Skeletal muscle satellite cell (primary cell): Measurements from ENCODE around the gene SOWAHC.
A peak's percentile ranks its signal among the peaks of the same experiment; 100 is the strongest.

Experiments used
- H3K27me3 ChIP-seq: 2 replicates; pipeline ENCODE4 v1.7.0; 2013; ENCODE audit warnings: low read length; ENCODE audit not compliant: control insufficient read depth, insufficient read depth
- H3K36me3 ChIP-seq: 2 replicates; pipeline ENCODE4 v1.7.0; 2013; ENCODE audit warnings: mild to moderate bottlenecking, control low read depth, low read length; ENCODE audit not compliant: insufficient read depth
- H3K4me1 ChIP-seq: 2 replicates; pipeline ENCODE4 v1.7.0; 2013; ENCODE audit warnings: low read length; ENCODE audit not compliant: control insufficient read depth, insufficient read depth
- H3K4me2 ChIP-seq: 2 replicates; pipeline ENCODE4 v1.7.0; 2013; ENCODE audit warnings: mild to moderate bottlenecking, low read length
- H3K4me3 ChIP-seq: 2 replicates; pipeline ENCODE4 v1.7.0; 2013; ENCODE audit warnings: low read length
- H3K9ac ChIP-seq: 2 replicates; pipeline ENCODE4 v1.7.0; 2013; ENCODE audit warnings: mild to moderate bottlenecking, low read depth, low read length, moderate library complexity
- H3K9me3 ChIP-seq: replicated peaks from 2 replicates; pipeline ENCODE4 v1.7.0; 2013; ENCODE audit warnings: mild to moderate bottlenecking, control low read depth, low read length

SOWAHC gene

DNA sequence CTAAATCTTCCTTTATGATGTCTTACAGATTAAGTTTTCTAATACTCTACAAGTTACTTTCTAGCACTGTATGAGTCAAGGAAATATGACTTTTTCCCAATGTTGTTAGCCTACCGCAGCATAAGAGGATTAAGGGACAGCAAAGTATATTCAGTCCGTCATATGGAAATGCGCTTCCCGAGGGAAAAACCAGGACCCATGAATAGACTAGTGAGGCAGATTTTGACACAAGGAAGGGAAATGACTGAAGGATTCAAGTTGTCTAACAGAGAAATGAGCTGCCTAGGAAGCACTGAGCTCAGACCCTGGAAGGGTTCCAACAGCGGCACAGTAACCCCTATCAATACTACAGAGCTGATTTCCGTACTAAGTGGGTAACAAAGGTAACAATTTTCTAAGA lies 12.4 kb upstream of the SOWAHC start:
- H3K4me3 ChIP-seq: no peak overlapping the region
- H3K36me3 ChIP-seq: no peaks in the 10 kb centered on the region
- peaks cover 18% of the 10 kb centered on the region for H3K4me1 ChIP-seq
- H3K27me3 ChIP-seq: no peaks in the 10 kb centered on the region
- no peak overlapping the region for H3K9ac ChIP-seq
- no peak overlapping the region for H3K4me2 ChIP-seq
- H3K9me3 ChIP-seq: no peaks in the 10 kb centered on the region

DNA sequence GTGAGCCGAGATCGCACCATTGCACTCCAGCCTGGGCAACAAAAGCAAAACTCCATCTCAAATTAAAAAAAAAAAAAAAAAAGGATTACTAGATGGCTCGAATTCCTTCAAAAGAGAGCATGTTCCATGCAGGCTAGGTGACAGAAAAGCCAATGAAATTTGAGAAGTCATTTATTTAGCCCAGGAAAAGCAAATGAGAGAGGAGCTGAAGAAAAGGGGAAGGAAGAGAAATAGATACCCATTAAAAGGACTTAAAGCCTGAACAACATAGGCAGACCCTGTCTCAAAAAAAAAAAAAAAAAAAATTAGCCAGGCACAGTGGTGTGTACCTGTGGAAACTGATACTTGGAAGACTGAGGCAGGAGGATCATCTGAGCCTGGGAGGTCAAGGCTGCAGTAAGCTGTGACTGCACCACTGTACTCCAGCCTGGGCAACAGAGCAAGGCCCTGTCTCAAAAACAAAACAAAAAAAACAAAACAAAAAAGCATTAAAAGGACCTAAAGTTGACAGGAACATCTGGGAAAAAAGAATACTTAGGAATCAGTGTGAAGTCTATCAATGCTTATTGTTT lies 11.5 kb upstream of the SOWAHC start:
- no peak overlapping the region for H3K9ac ChIP-seq
- no peak overlapping the region for H3K4me2 ChIP-seq
- H3K4me1 ChIP-seq: peaks cover 26% of the 10 kb centered on the region
- H3K4me3 ChIP-seq: no peak overlapping the region
- no peaks in the 10 kb centered on the region for H3K27me3 ChIP-seq
- no peaks in the 10 kb centered on the region for H3K9me3 ChIP-seq
- H3K36me3 ChIP-seq: no peaks in the 10 kb centered on the region

- Histone ChIP-seq H3K9ac (no peak overlapping the region), H3K9me3 (no peaks in the 10 kb centered on the region), H3K4me1 (peaks cover 45% of the 10 kb centered on the region), H3K36me3 (no peaks in the 10 kb centered on the region), H3K4me2 (no peak overlapping the region), H3K4me3 (no peak overlapping the region), H3K27me3 (no peaks in the 10 kb centered on the region)
These were observed 9.6 kb upstream of the SOWAHC start for GRCh38 chr2:109604597-109604996.

DNA sequence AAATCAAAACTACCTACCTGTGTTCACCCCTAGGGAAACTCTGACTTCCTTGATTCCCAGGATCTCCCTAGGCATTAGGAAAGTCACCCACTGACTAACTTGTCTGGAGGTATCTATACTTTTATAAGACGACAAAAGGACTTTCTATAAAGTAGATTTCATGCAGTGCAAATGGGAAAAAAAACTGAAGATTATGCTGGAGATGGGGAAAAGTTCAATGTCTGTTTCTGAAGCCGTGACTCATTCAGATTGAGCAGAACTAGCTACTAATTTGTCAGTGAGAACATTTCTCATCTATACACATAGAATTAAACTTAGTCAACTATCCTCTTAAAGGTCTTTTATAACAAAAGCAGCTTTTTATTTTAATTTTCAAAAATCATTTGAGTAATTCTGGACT lies 6.4 kb upstream of the SOWAHC start:
- Histone ChIP-seq H3K36me3 (no peaks in the 10 kb centered on the region), H3K9me3 (no peaks in the 10 kb centered on the region), H3K9ac (peak overlapping the region; percentile 12), H3K4me1 (peaks cover 62% of the 10 kb centered on the region), H3K4me2 (peak overlapping the region; percentile 16), H3K4me3 (no peak overlapping the region), H3K27me3 (no peaks in the 10 kb centered on the region)

DNA sequence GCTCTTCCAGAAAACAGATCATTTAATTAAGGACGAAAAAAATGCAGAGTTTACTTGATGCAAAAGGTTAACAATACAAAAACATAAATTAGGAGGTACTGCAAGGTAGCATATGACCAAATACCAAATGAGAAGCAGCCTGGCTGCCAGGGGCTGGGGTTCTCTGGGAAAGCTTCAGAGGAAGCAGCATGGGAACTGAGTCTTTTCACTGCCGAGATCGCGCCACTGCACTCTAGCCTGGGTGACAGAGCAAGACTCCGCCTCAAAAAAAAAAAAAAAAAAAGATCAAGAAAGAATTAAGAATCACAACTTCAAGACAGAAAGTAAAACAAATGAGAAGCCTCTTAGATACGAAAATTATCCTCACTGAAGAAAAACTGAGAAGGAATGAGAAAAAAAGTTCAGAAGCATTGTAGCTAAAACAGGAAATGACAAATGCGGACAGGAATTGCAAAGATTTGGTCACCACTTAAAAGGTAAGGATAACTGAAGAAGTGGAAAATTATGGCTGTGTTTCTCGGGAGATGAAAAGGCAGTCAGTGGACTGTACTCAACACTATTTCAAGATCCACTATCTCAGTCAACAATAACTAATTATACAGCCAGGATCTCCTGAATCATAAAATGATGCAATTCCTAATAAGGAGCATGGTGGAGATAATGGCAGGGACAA lies 4.7 kb upstream of the SOWAHC start:
- H3K27me3 ChIP-seq: no peaks in the 10 kb centered on the region
- peak overlapping the region; percentile 68 for H3K4me2 ChIP-seq
- no peaks in the 10 kb centered on the region for H3K36me3 ChIP-seq
- no peaks in the 10 kb centered on the region for H3K9me3 ChIP-seq
- H3K4me1 ChIP-seq: peaks cover 61% of the 10 kb centered on the region
- peak overlapping the region; percentile 35 for H3K9ac ChIP-seq
- peak overlapping the region; percentile 39 for H3K4me3 ChIP-seq

GRCh38 chr2:109611467-109612095 lies 2.6 kb upstream of the SOWAHC start:
- Histone ChIP-seq H3K4me1 (peaks cover 60% of the 10 kb centered on the region), H3K9ac (peak overlapping the region; percentile 94), H3K4me3 (peak overlapping the region; percentile 87), H3K9me3 (no peaks in the 10 kb centered on the region), H3K36me3 (no peaks in the 10 kb centered on the region), H3K4me2 (peak overlapping the region; percentile 82), H3K27me3 (no peaks in the 10 kb centered on the region)

DNA sequence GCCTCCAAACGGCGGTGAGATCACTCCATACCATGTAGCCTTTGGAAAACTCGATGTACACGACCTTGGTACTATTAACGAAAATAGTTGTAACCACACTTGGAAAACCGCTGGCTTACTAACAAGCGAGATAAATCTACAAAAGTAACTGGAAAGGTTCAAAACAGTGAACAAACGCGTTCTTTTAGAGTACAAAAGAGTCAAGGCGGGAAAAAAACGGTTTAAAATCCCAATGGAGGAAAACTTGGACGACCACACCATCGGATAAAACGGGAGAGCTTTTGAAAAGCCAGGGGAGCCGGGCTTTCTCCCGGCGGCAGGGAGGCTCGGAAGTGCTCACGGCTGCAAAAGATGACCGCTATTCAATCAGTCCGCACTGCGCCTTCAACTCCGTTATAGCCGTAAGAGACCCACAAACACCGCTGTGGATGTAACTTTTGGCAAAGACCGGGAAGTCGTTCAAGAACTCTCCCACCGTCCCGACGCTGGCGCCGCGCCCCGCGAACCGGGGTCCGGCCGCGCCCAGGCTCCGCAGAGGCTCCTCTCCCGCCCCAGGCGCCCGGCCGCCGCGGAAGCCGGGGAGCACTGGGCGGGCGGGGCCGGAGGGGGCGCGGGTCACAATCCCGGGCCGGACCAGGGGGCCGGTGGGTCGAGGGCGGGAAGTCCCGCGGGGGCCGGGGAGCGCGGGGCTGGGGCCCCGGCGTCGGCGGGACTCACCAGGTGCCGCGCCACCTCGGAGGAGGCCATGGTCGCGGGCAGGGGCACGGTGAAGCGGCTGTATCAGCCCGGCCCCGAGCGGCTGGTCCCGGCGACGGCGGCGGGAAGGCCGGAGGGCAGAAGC lies 863 bp upstream of the SOWAHC start:
- Histone ChIP-seq H3K4me1 (peaks cover 43% of the 10 kb centered on the region), H3K4me2 (peak overlapping the region; percentile 82), H3K9me3 (no peaks in the 10 kb centered on the region), H3K27me3 (no peaks in the 10 kb centered on the region), H3K36me3 (no peaks in the 10 kb centered on the region), H3K9ac (peak overlapping the region; percentile 94), H3K4me3 (peak overlapping the region; percentile 87)

DNA sequence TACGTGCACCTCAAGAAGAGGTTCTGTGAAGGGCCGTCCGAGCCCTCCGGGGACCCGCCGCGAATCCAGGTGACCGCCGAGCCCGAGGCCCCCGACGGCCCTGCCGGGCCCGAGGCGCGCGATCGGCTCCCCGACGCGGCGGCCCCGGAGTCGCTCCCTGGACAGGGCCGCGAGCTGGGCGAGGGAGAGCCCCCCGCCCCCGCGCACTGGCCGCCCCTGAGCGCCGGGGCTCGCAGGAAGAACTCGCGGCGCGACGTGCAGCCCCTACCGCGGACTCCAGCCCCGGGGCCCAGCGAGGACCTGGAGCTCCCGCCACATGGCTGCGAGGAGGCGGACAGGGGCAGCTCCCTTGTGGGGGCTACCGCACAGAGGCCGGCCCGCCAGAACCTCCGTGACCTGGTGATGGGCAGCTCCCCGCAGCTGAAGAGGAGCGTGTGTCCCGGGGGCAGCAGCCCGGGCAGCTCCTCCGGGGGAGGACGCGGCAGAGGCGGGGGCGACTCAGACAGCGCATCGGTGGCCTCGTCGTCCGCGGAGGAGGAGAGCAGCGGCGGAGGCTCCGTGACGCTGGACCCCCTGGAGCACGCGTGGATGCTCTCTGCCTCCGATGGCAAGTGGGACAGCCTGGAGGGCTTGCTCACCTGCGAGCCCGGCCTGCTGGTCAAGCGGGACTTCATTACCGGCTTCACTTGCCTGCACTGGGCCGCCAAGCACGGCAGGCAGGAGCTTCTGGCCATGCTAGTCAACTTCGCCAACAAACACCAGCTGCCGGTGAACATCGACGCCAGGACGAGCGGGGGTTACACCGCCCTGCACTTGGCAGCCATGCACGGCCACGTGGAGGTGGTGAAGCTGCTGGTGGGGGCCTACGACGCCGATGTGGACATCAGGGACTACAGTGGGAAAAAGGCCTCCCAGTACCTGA lies 812 bp downstream of the SOWAHC start:
- no peaks in the 10 kb centered on the region for H3K27me3 ChIP-seq
- H3K36me3 ChIP-seq: no peaks in the 10 kb centered on the region
- H3K9ac ChIP-seq: peak overlapping the region; percentile 94

GRCh38 chr2:109615637-109616144 lies 1.5 kb downstream of the SOWAHC start:
- H3K27me3 ChIP-seq: no peaks in the 10 kb centered on the region
- H3K9ac ChIP-seq: no peak overlapping the region
- H3K9me3 ChIP-seq: no peaks in the 10 kb centered on the region
- no peaks in the 10 kb centered on the region for H3K36me3 ChIP-seq
- peaks cover 26% of the 10 kb centered on the region for H3K4me1 ChIP-seq
- H3K4me2 ChIP-seq: peak overlapping the region; percentile 82
- no peak overlapping the region for H3K4me3 ChIP-seq

More for the DNA sequence above, 812 bp downstream of the SOWAHC start:
- Histone ChIP-seq H3K9me3 (no peaks in the 10 kb centered on the region), H3K4me3 (peak overlapping the region; percentile 87), H3K4me1 (peaks cover 27% of the 10 kb centered on the region), H3K4me2 (peak overlapping the region; percentile 82)

DNA sequence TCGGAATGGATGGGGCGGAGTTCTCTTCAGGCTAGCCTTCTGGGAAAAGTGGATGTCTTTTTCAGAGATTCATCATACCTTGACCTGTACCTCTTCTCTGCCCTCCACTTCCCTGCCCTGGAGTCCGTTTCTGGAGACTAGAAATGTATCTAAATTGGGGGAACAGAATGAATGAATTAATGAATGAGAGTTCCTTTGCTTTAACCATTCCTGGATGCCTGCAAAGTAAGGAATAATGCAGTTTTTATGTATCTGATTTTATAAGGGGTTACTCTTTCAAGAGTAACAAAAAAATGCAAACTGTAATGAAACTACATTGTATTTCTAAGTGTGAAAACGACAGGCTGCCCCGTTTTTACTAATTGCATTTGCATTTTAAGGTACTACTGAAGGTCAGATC lies 2.0 kb downstream of the SOWAHC start:
- peak overlapping the region; percentile 82 for H3K4me2 ChIP-seq
- H3K4me1 ChIP-seq: peaks cover 25% of the 10 kb centered on the region
- no peaks in the 10 kb centered on the region for H3K36me3 ChIP-seq
- H3K9me3 ChIP-seq: no peaks in the 10 kb centered on the region
- no peaks in the 10 kb centered on the region for H3K27me3 ChIP-seq
- no peak overlapping the region for H3K9ac ChIP-seq
- no peak overlapping the region for H3K4me3 ChIP-seq
